GM23338 (cell line): ENCODE data around the gene HVCN1. TPM values are rescaled to one million over a fixed set of nuclear protein-coding genes. Genes with fewer than 3 reads are reported as not detected.

Experiments used
- ATAC-seq: fragments of 200-7000 bp; cut with Tn5 transposase; 3 replicates; pipeline ENCODE4 v1.9.1; 2020
- DNase-seq: peaks from one replicate; pipeline ENCODE4 v3.0.0-alpha.2; 2015; ENCODE audit warnings: low spot score
- H2AFZ ChIP-seq: fragments of 200-600 bp; sonication (generic); 2 replicates; pipeline ENCODE4 v1.8.0; 2016; ENCODE audit warnings: antibody characterized with exemption, mild to moderate bottlenecking, moderate library complexity
- H3F3A ChIP-seq: fragments of 200-600 bp; sonication (generic); replicated peaks from 2 replicates; pipeline ENCODE4 v1.8.0; 2017; ENCODE audit warnings: antibody characterized with exemption, mixed run types, low read depth
- H3K27ac ChIP-seq: fragments of 200-600 bp; sonication (generic); 2 replicates; pipeline ENCODE4 v1.6.1; 2016; ENCODE audit warnings: low read depth
- H3K27me3 ChIP-seq: fragments of 200-600 bp; sonication (generic); 2 replicates; pipeline ENCODE4 v1.8.0; 2016; ENCODE audit warnings: mild to moderate bottlenecking, mixed run types, moderate library complexity; ENCODE audit not compliant: insufficient read depth
- H3K36me3 ChIP-seq: fragments of 200-600 bp; sonication (generic); 2 replicates; pipeline ENCODE4 v1.8.0; 2016; ENCODE audit warnings: mild to moderate bottlenecking; ENCODE audit not compliant: insufficient read depth
- H3K4me1 ChIP-seq: fragments of 200-600 bp; sonication (generic); 2 replicates; pipeline ENCODE4 v1.8.0; 2016; ENCODE audit warnings: mild to moderate bottlenecking, moderate library complexity; ENCODE audit not compliant: insufficient read depth
- H3K4me2 ChIP-seq: fragments of 200-600 bp; sonication (generic); 2 replicates; pipeline ENCODE4 v1.7.1; 2017; ENCODE audit warnings: mixed run types
- H3K4me3 ChIP-seq: fragments of 200-600 bp; sonication (generic); 2 replicates; pipeline ENCODE4 v1.6.1; 2016; ENCODE audit warnings: mixed run types
- H3K79me2 ChIP-seq: fragments of 200-600 bp; sonication (generic); replicated peaks from 2 replicates; pipeline ENCODE4 v1.8.0; 2017; ENCODE audit warnings: mild to moderate bottlenecking; ENCODE audit not compliant: insufficient read depth
- H3K9me2 ChIP-seq: fragments of 200-600 bp; sonication (generic); 2 replicates; pipeline ENCODE4 v1.8.0; 2017; ENCODE audit not compliant: insufficient read depth
- H4K20me1 ChIP-seq: fragments of 200-600 bp; sonication (generic); replicated peaks from 2 replicates; pipeline ENCODE4 v1.8.0; 2017; ENCODE audit warnings: mild to moderate bottlenecking; ENCODE audit not compliant: insufficient read depth
- H3K27ac Mint-ChIP-seq: 2 replicates; pipeline ENCODE4 v1.8.0; 2020; ENCODE audit warnings: inconsistent platforms, mild to moderate bottlenecking, moderate library complexity, mixed read lengths
- H3K27me3 Mint-ChIP-seq: 3 replicates; pipeline ENCODE4 v1.8.0; 2022; ENCODE audit warnings: low read depth, mild to moderate bottlenecking, moderate library complexity, mixed read lengths, inconsistent platforms; ENCODE audit not compliant: insufficient read depth, poor library complexity
- H3K36me3 Mint-ChIP-seq: 3 replicates; pipeline ENCODE4 v1.8.0; 2021; ENCODE audit warnings: low read depth, mild to moderate bottlenecking, inconsistent platforms, moderate library complexity, mixed read lengths
- H3K4me1 Mint-ChIP-seq: 3 replicates; pipeline ENCODE4 v1.8.0; 2020; ENCODE audit warnings: mild to moderate bottlenecking, inconsistent platforms, mixed read lengths
- H3K4me3 Mint-ChIP-seq: 3 replicates; pipeline ENCODE4 v1.8.0; 2021; ENCODE audit warnings: moderate library complexity, mild to moderate bottlenecking, inconsistent platforms, mixed read lengths
- H3K9me3 Mint-ChIP-seq: 3 replicates; pipeline ENCODE4 v1.8.0; 2020; ENCODE audit warnings: moderate library complexity, mild to moderate bottlenecking, inconsistent platforms, mixed read lengths
- JUNB ChIP-seq: IDR thresholded peaks from one replicate; pipeline ENCODE4 v1.6.1; 2016; ENCODE audit warnings: antibody characterized with exemption; ENCODE audit not compliant: unreplicated experiment
- NANOG ChIP-seq: IDR thresholded peaks from 2 replicates; pipeline ENCODE4 v1.6.1; 2016; ENCODE audit warnings: antibody characterized with exemption, borderline replicate concordance
- POLR2AphosphoS5 ChIP-seq: IDR thresholded peaks from 2 replicates; pipeline ENCODE4 v1.6.1; 2016; ENCODE audit warnings: antibody characterized with exemption, low read depth
- polyA plus RNA-seq: library from polyadenylated mRNA; unstranded; fragments of >200 nt; fragmentation: Nextera tagmentation; extraction: Ambion mirVana; gene quantifications from 2 replicates; pipeline ENCODE4 v1.2.1, GENCODE V29; 2016
- total RNA-seq: library from RNA; depleted of rRNA; stranded (reverse); fragments of >200 nt; shearing (Covaris generic); gene quantifications from 2 replicates; pipeline ENCODE4 v1.2.3, GENCODE V29; 2014
- TF ChIP-seq, protein P1 (sequence below), 2 experiments: fragments of 200-600 bp in 1 of 2; sonication (generic) in 1 of 2; conservative IDR thresholded peaks; 2 replicates each; pipeline versions ENCODE4 v1.5.1 to v1.6.1; 2016 to 2017; ENCODE audit warnings: antibody characterized with exemption in 2 of 2, low read depth in 2 of 2, mild to moderate bottlenecking in 2 of 2, moderate library complexity in 1 of 2
- TF ChIP-seq, protein P2 (sequence below): fragments of 250-450 bp; sonication (Bioruptor Pico); IDR thresholded peaks from 2 replicates; pipeline ENCODE4 v1.5.0; 2020; ENCODE audit warnings: mild to moderate bottlenecking, moderate library complexity
- TF ChIP-seq, protein P3 (sequence below): IDR thresholded peaks from one replicate; pipeline ENCODE4 v1.6.1; 2018; ENCODE audit warnings: antibody characterized with exemption; ENCODE audit not compliant: unreplicated experiment

The HVCN1 gene
- total and polyA plus RNA-seq, 2 experiments from 2014 or later, result 10.4 to 10.7 TPM

DNA sequence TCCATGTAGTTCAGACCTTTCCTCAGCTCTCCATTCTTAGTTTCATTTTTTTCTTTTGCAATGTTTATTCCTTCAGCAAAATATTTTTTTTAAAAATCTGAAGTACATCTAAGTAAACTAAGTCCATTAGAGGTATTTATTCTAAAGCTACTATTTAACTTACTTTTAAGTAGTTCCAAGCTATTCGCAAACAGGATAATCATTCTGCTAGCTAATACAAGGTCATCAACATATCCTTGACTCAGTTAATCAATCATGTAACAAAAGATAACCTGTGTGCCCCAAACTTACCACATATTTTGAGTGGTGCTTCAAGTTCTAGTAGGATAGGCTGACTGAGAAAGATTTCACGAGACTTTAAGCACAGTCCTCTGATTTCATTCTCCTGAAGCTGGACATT, 42.6 kb upstream of the HVCN1 start:
- Histone ChIP-seq H3K4me2 (no peak overlapping the region), H3K4me1 (peaks cover 21% of the 10 kb centered on the region), H3F3A (0 out of 2 replicates have a peak, but pooled peaks cover 5% of the 10 kb centered on the region), H4K20me1 (peaks cover 87% of the 10 kb centered on the region), H3K9me2 (no peaks in the 10 kb centered on the region), H3K27me3 (no peaks in the 10 kb centered on the region), H3K27ac (no peak overlapping the region), H3K79me2 (peaks cover 100% of the 10 kb centered on the region), H2AFZ (no peak overlapping the region), H3K4me3 (no peak overlapping the region), H3K36me3 (peaks cover 39% of the 10 kb centered on the region; the same call in 1 of the 2 replicates)
- no peaks in the 10 kb centered on the region for H3K9me3 Mint-ChIP-seq
- H3K4me1 Mint-ChIP-seq, result peaks cover 36% of the 10 kb centered on the region
- H3K36me3 Mint-ChIP-seq, result peaks cover 80% of the 10 kb centered on the region
- ATAC-seq (no peak), DNase-seq (no peak)
- no peak overlapping the region for H3K27ac Mint-ChIP-seq
- no peaks in the 10 kb centered on the region for H3K27me3 Mint-ChIP-seq
- no peak for TF ChIP-seq POLR2AphosphoS5
- no peak for TF ChIP-seq NANOG
- TF ChIP-seq, protein P1, sequence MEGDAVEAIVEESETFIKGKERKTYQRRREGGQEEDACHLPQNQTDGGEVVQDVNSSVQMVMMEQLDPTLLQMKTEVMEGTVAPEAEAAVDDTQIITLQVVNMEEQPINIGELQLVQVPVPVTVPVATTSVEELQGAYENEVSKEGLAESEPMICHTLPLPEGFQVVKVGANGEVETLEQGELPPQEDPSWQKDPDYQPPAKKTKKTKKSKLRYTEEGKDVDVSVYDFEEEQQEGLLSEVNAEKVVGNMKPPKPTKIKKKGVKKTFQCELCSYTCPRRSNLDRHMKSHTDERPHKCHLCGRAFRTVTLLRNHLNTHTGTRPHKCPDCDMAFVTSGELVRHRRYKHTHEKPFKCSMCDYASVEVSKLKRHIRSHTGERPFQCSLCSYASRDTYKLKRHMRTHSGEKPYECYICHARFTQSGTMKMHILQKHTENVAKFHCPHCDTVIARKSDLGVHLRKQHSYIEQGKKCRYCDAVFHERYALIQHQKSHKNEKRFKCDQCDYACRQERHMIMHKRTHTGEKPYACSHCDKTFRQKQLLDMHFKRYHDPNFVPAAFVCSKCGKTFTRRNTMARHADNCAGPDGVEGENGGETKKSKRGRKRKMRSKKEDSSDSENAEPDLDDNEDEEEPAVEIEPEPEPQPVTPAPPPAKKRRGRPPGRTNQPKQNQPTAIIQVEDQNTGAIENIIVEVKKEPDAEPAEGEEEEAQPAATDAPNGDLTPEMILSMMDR (conservative IDR thresholded peaks at IDR 0.05; ENCODE audit: low read depth in 2 of 2), result no peak
- no peak for TF ChIP-seq JUNB
- TF ChIP-seq, protein P2, sequence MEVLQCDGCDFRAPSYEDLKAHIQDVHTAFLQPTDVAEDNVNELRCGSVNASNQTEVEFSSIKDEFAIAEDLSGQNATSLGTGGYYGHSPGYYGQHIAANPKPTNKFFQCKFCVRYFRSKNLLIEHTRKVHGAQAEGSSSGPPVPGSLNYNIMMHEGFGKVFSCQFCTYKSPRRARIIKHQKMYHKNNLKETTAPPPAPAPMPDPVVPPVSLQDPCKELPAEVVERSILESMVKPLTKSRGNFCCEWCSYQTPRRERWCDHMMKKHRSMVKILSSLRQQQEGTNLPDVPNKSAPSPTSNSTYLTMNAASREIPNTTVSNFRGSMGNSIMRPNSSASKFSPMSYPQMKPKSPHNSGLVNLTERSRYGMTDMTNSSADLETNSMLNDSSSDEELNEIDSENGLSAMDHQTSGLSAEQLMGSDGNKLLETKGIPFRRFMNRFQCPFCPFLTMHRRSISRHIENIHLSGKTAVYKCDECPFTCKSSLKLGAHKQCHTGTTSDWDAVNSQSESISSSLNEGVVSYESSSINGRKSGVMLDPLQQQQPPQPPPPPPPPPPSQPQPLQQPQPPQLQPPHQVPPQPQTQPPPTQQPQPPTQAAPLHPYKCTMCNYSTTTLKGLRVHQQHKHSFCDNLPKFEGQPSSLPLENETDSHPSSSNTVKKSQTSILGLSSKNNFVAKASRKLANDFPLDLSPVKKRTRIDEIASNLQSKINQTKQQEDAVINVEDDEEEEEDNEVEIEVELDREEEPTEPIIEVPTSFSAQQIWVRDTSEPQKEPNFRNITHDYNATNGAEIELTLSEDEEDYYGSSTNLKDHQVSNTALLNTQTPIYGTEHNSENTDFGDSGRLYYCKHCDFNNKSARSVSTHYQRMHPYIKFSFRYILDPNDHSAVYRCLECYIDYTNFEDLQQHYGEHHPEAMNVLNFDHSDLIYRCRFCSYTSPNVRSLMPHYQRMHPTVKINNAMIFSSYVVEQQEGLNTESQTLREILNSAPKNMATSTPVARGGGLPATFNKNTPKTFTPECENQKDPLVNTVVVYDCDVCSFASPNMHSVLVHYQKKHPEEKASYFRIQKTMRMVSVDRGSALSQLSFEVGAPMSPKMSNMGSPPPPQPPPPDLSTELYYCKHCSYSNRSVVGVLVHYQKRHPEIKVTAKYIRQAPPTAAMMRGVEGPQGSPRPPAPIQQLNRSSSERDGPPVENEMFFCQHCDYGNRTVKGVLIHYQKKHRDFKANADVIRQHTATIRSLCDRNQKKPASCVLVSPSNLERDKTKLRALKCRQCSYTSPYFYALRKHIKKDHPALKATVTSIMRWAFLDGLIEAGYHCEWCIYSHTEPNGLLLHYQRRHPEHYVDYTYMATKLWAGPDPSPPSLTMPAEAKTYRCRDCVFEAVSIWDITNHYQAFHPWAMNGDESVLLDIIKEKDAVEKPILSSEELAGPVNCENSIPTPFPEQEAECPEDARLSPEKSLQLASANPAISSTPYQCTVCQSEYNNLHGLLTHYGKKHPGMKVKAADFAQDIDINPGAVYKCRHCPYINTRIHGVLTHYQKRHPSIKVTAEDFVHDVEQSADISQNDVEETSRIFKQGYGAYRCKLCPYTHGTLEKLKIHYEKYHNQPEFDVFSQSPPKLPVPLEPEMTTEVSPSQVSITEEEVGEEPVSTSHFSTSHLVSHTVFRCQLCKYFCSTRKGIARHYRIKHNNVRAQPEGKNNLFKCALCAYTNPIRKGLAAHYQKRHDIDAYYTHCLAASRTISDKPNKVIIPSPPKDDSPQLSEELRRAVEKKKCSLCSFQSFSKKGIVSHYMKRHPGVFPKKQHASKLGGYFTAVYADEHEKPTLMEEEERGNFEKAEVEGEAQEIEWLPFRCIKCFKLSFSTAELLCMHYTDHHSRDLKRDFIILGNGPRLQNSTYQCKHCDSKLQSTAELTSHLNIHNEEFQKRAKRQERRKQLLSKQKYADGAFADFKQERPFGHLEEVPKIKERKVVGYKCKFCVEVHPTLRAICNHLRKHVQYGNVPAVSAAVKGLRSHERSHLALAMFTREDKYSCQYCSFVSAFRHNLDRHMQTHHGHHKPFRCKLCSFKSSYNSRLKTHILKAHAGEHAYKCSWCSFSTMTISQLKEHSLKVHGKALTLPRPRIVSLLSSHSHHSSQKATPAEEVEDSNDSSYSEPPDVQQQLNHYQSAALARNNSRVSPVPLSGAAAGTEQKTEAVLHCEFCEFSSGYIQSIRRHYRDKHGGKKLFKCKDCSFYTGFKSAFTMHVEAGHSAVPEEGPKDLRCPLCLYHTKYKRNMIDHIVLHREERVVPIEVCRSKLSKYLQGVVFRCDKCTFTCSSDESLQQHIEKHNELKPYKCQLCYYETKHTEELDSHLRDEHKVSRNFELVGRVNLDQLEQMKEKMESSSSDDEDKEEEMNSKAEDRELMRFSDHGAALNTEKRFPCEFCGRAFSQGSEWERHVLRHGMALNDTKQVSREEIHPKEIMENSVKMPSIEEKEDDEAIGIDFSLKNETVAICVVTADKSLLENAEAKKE (CRISPR knock-in tag), result no peak
- TF ChIP-seq, protein P3, sequence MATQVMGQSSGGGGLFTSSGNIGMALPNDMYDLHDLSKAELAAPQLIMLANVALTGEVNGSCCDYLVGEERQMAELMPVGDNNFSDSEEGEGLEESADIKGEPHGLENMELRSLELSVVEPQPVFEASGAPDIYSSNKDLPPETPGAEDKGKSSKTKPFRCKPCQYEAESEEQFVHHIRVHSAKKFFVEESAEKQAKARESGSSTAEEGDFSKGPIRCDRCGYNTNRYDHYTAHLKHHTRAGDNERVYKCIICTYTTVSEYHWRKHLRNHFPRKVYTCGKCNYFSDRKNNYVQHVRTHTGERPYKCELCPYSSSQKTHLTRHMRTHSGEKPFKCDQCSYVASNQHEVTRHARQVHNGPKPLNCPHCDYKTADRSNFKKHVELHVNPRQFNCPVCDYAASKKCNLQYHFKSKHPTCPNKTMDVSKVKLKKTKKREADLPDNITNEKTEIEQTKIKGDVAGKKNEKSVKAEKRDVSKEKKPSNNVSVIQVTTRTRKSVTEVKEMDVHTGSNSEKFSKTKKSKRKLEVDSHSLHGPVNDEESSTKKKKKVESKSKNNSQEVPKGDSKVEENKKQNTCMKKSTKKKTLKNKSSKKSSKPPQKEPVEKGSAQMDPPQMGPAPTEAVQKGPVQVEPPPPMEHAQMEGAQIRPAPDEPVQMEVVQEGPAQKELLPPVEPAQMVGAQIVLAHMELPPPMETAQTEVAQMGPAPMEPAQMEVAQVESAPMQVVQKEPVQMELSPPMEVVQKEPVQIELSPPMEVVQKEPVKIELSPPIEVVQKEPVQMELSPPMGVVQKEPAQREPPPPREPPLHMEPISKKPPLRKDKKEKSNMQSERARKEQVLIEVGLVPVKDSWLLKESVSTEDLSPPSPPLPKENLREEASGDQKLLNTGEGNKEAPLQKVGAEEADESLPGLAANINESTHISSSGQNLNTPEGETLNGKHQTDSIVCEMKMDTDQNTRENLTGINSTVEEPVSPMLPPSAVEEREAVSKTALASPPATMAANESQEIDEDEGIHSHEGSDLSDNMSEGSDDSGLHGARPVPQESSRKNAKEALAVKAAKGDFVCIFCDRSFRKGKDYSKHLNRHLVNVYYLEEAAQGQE, result no peak
- H3K4me3 Mint-ChIP-seq, result no peak overlapping the region
